HPDE6-E6E7 (cell line): Measurements from ENCODE around the gene ARMCX5.

Experiments
- DNase-seq: peaks from one replicate; pipeline ENCODE4 v3.0.0; 2011; ENCODE audit warnings: missing footprints; ENCODE audit errors: extremely low spot score

Gene ARMCX5

DNA sequence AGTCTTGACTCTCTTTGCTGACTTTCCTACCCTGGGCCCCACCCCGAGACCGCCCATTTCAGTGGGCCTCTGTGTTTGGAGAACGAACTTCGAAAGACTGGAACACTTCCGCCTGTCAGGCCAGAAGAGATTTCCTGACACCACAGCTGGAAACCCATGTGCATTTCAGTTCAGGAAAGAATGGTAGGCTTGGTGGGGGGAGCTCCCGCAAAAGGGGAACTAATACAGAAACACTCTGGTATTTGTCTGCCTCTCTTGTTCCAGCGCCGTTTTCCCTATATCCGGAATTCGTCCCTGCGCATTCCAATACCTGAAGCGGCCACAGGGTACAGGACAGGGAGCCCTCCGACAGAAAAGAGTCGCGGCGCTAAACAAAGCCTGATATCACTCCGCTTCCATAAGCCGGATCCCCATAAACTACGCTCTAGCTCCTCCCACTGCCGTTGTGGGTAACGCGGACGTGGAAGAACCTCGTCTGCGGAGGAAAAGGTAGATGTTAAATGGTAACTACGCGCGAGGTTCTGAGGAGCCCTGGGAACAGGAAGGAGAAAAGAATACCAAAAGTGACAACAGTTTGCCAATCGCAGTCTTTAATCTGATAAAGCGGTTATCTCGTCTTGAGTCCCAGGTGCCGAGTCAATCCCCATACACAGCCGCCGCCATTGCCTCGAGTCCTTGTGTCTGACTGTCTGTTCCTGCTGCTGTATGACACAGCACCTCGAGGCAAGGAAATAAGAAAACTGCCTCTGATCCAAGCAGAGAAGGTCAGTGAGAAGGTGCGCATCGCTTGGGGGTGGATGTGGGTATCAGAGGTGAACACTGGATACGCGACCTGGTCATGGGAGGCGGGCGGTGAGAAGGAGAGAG is at the start of gene ARMCX5:
Gene ARMCX5 (plus strand): TSS at position 432 of the 867 bp plus-strand sequence. CDS start 2,627 bp downstream, outside the sequence.
- DNase-seq: peak; percentile 58

DNA sequence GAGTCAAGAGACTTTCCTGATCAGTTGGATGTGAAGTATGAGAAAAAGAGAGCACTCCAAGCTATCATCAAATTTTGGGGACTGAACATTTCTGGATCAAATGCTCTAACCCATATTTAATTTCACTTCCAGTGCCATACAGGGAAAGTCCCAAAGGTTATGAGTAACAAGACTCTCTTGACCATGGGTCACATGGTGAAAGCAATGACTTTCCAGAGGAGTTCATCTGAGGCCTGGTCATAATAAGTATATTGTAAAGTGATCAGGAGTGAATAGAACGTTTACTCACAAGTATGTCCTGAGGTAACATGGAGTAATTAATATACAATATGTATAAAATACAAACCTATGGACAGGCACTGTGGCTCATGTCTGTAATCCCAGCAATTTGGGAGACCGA is 40.7 kb upstream of the ARMCX5 start:
- DNase-seq: no peak

DNA sequence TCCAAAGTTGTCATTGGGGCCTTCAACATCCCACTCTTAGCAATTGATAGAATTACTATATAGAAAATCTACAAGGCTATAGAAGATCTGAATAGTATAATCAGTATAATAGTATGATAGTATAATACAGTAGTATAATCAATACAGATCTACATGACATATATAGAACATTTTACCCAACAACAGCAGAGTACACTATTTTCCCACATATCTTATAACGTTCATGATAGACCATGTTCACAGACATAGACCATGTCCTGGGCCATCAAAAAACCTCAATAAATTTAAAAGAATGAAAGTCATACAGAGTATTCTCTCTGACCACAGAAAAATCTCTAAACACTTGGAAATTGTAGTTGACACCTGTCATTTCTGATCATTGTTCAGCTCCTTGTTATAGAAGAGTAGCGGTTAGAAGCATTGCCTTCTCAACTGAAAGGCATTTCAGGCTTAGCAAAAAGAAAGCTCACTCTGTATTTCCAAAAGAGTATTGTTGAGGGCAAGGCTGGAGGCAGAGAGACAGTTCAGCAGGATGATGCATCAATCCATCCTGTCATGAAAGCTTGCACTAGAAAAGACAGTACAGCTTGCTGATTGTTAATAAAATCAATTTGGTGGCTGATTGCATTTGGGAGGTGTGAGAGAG is 38.8 kb upstream of the ARMCX5 start:
- DNase-seq: no peak

DNA sequence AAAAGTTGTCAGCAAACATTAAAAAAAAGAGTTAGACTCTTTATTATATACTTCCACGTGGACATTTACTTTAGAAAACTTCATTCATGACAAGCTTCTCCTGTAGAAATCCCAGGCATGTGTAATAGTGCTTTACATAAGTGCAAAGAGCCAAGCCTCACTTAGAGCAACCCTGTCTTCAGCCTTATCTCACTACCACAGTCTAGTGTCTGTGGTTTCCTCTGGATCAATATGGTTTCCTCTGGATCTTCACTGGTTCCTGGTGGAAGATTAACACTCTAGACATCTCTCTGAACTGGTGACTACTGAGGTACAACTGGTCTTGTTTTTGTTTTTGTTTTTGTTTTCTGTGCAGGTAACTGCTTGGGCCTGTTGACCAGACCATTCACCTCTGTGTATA is 18.4 kb upstream of the ARMCX5 start:
- DNase-seq: no peak

DNA sequence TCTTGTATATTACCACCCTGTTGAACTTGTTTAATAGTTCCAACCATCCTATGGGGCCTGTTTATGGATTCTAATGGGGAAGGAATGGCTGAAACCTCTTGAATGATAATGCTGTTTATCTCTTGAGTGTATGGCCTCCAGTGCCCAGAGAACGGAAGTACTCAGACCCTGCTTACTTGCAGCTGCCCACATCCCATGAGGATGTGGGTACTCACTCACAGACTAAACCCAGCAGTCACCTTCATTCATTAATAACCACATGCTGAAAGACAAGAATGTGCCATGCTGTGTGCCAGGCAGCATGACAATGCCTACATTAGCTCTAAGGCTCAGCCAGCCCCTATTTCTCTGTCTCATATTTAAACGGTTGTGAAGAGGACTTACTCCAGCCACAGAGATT is 5.9 kb upstream of the ARMCX5 start:
- DNase-seq: no peak

DNA sequence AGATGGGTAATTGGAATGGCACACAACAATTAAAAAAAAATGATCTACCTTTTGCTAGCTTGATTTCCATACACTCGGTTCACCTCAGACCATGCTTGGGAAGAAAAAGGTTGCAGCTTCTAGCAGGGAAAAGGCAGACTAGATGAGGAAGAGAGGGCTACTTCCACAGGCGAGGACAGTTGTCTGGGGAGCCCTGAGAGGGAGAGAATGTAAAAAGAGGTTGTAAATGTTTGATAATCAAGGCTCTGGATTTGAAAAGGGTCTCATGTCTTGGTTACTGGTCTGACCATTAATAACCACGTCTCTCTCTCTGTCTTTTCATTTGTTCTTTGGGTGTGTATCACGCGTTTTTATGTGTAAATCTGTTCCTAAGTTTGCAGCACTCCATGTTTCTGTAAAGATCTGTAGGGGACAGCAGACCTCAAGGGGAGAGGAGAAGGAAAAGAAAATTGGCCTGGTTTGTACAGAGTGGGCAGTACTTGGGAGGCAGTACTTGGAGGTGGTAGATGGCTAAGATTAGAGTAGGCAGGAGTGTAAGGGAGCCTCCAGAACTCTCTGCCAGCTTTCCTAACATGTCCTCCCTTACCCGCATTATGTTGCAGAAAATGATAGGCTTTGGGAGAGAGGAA is 750 bp downstream of the ARMCX5 start:
- no peak for DNase-seq

DNA sequence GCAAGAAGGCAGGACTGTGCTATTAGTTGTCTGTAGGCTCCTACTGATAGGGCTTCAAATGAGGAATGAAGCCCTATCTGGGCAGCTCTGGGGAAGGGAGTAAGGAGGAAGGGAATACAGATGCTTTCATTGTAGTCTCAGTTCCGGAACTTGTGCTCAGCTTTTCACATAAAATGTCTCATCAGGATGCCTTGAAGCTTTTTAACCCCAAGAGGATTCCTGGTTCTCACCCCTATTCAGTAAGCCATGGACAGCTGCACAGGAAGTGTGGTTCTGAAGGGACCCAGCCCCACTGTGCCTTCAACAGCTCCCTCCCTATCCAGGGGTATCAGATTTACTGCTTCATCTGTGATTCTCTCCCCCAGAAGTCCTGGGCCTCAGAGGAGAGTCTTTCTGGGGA is 5.0 kb downstream of the ARMCX5 start:
- no peak for DNase-seq

DNA sequence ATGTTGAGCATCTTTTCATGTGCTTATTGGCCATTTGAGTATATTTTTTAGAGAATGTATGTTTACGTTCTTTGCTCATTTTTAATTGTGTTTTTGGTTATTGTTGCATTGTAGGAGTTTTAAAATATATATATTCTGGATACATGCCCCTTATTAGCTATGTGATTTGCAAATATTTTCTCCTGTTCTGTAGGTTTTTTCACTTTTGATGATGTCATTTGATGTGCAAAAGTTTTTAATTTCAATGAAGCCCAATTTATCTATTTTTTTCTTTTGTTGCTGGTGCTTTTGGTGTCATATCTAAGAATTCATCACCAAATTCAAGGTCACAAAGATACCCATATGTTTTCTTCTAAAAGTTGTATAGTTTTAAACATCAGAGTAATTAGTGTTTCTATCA is 6.8 kb downstream of the ARMCX5 start:
- no peak for DNase-seq

DNA sequence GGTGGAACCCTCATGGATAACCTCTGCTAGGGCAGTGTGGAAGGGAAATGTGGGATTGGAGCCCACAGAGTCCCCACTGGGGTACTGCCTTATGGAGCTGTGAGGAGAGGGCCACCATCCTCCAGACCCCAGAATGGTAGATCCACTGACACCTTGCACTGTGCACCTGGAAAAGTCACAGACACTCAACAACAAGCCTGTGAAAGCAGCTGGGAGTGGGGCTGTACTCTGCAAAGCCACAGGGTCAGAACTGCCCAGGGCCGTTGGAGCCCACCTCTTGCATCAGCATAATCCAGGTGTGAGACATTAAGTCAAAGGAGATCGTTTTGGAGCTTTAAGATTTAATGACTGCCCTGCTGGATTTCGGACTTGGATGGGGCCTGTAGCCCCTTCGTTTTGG is 11.6 kb downstream of the ARMCX5 start:
- no peak for DNase-seq

DNA sequence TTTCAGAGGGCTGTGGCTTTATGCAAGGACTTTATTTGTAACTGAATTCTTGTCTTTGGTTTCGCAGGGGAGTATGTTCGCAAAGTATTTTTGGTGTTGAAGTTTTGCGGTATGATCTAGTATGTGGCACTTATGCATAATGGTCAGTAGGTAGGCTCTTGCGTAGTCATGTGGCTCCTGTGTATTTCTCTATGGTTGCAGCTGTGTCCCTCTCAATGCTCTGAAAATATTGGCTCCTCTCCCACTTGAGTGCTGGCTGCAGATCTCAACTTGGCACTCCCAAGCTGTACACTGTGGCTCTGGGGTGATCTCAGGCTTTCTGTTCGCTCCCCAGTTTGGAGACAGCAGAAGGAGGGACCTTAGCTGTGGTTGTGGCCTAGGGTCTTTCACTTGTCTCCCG is 24.8 kb downstream of the ARMCX5 start:
- no peak for DNase-seq

DNA sequence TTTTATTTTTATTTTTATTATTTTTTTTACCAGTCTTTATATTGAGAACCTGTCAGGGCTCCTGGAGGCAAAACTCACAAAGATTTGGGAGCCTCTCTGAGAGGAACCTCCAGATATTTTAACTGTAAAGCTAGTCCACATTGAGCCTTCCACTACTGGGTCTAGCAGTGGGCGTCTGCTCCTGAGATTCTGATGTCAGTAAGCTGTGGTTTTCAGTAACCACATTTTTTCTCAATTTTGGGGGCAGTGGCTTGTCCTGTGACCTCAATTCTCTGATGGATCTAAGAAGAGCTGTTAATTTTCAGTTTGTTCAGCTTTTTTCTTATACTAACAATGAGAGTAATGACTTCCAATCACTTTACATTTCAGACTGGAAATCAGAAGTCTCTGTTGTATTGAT is 28.3 kb downstream of the ARMCX5 start:
- no peak for DNase-seq

DNA sequence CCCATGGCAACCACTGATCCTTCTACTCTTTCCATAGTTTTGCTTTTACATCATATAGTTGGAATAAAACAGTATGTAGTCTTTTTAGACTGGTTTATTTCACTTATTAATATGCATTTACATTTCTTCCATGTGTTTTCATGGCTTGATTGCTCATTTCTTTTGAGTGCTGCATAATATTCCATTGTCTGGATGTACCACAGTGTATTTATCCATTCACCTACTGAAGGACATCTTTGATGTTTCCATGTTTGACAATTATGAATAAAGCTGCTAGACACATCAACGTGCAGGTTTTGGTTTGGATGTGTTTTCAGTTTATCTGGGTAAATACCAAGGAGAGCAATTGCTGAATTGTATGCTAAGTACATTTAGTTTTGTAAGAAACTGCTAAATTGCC is 38.2 kb downstream of the ARMCX5 start:
- no peak for DNase-seq

DNA sequence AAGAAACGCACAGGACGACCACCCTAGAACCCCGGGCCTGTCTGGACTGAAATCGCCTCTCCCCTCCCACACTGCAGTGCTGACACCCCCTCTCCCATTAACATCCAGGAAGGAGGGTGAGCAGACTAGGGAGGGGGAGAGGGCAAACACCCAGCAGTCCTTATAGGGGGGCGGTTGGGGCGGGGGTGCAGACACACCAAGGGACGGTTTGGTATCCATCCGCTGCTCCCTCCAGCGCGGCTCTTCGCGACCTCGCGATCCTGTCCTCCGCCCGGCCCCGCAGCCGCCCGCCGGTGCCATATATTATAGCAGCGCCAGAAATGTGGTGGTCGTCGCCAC is 51.6 kb downstream of the ARMCX5 start:
- DNase-seq: no peak

DNA sequence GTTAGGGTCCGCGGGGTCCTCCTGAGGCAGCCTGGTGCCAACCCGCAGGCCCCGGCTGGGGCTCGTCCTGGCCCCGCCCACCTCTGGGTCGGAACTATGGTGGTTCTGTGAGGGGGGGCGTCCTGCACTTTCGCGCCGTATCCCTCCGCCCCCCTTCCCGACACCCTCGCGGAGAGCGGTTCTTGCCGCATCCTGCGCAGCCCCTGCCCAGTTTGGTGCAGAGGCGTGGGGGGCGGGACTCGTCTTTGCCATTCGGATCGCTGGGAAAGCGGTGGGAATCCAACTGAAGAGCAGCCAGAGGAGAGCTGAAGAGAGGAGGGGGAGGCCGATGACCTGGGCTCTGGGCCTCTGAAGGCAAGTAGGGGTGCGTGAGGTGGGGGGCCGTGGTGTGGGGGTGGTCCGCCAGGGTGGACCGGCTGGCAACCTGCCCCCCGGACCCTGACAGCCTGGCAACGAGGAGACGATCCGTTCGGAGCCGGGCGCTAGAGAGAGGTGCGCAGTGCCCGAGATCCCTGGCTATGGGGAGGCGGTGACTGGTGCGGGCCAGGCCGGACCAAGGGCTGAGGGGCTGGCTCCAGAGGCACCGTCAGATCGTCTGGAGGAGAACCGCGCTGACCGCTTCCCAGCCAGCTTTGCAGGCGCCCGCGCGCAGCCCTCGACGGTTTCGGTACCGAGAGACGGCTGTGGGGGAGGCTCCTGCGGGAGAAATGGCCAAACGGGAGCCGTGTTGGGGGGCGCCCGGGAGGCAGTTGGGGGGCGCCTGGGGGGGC is 52.1 kb downstream of the ARMCX5 start, which contains the start of gene GPRASP1:
Gene GPRASP1 (plus strand): TSS at position 242 of the 770 bp plus-strand sequence. CDS start 2,431 bp downstream, outside the sequence.
- DNase-seq: no peak

DNA sequence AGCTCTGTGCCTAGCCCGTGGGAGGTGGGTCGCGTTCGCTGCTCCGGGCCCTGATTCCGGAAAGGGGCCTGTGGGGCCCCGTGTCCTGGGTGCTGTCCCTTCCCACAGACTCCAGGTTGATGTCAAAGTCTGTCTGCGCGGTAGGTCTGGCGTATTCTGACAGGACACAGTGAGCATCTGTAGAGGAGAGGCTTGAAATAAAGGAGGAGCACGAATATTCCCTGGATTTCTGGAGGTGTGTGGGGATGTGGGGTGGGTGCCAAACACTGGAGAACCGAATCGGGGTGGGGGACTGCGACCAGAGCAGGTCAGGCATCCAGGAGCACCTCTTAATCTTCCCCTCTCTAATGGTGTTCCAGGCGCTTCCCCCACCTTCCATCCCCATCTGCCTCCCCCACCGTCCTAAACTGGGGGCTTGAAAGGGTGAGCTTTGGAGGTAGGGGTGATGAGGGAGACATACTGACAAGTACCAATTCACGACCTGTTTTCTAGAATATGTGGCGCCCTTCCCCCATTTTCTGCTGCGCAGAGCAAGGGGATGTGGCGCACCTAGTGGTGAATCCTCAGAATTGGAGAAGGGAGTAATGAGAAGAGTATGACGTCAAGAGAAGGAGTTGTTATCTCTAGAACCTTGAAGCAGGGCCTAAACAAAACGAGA is 52.8 kb downstream of the ARMCX5 start:
- DNase-seq: no peak
